Activated naive CD4-positive, alpha-beta T cell treated with anti-CD3 and anti-CD28 coated beads, Interleukin-2, amount 50 U/mL, for 16 hours (primary cell): ENCODE results near the gene LRRC15.

ENCODE experiments used
- DNase-seq: peaks from one replicate; pipeline ENCODE4 v3.0.0-alpha.2; 2020

The LRRC15 gene

GRCh38 chr3:194369522-194370279 is at the start of gene LRRC15:
Gene LRRC15, minus strand, starts transcription at chr3:194369743. Its CDS starts 8,700 bp downstream, at chr3:194361043.
- no peak for DNase-seq

GRCh38 chr3:194418671-194419070 is 49.1 kb upstream of the LRRC15 start:
- no peak for DNase-seq

- DNase-seq: no peak
Observed at GRCh38 chr3:194407423-194407822, 37.9 kb upstream of the LRRC15 start.

DNA sequence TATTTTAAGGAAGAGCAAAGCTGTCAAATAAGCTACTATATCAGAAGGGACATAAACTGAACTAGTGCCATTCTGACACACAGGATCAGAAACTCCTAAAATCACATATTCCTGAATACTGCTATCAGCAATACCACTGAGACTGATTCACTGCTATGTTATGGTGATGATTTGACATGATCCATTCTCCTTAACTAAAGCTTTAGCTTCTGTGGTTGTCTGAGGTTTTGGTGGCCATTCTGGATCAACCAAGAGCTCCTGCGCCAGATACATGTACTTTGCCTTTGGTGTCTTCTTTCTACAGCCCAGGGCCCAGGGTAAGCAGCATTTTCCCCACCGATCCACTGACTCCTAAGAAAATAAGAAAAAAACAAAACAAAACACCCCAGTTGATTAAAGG is 36.2 kb upstream of the LRRC15 start:
- no peak for DNase-seq

DNA sequence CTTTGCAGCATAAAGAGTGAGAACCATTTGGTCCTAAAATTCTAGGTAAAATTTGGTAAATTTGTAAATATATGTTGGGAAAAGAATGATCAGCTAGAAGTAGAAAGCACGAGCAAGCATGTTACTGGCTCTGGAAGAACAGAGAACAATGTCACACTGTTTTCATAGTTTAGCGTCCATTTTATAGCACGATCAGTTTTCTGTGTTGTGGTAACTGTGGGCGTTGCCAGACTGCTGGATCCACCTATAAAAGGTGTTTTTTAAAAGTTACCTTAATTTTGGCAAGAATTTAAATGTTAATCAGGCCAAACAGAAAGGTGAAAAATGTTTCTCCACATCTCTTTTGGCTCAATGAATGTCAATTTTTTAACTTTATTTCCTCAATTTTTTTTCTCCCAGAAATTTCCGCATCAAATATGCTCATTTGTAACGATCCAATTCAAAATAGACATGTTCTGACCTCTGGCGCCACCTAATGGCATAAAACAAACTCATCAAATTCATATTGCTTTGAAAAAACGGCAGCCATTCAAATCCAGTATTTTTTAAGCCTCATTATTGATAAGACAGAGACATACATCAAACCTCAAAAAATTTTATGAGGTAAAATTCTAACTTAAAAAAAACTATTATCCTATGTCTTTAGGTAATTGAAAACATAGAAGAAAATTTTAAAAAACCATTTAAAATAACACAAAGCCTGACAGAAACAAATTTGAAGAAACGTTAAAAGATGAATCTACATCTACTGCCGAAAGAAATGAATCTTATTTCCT is 35.0 kb upstream of the LRRC15 start:
- no peak for DNase-seq

- no peak for DNase-seq
Observed at GRCh38 chr3:194401868-194402329, 32.4 kb upstream of the LRRC15 start.

DNA sequence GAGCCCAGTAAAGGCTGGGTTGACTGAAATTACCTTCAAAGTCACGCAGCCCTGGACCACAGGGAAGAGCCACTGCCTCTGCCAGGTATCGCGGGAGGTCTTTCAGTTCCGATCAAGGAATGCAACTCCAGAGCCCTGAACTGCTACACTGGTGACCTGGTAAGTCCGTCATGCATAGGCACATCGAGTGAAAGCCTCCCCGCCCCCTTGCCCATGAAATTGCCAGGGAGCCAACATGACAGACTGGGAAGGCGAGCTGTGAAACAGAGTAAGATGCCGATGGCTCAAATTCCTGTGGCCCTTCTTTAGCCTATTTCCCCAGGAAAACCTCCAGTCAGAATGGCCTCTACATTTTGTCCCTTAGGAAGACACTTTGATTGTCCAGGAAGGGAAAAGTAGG is 31.8 kb upstream of the LRRC15 start:
- DNase-seq: no peak

- no peak for DNase-seq
Observed at GRCh38 chr3:194399874-194400411, 30.4 kb upstream of the LRRC15 start.

DNA sequence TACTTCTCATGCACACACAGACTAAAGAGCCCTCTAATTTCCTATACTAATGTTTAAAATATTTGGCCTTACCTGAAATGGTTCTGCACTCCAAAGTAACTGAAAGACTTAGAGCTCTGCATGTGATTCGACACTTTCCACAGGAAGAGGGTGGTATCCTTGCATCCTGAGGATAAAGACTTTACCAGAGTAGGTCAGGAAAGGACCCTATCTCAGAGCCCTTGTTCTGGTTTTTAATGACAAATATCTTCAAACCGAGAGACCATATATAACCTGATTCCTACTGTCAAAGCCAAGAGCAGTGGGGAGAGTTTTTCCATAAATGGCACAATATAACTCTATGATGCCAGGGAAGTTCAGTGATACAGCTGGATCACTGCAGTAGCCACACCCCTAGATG is 29.6 kb upstream of the LRRC15 start, which contains the start of gene GP5:
Gene GP5, minus strand, starts transcription at position 101 of the 400 bp plus-strand sequence. CDS start 984 bp downstream, outside the sequence.
- DNase-seq: no peak

- peak; percentile 41 for DNase-seq
Observed at GRCh38 chr3:194397757-194398312, 28.3 kb upstream of the LRRC15 start.

- peak; percentile 46 for DNase-seq
Observed at GRCh38 chr3:194396859-194397756, 27.6 kb upstream of the LRRC15 start.

GRCh38 chr3:194396539-194396858 is 27.0 kb upstream of the LRRC15 start:
- no peak for DNase-seq

- DNase-seq: peak; percentile 69
Observed at GRCh38 chr3:194395778-194396538, 26.4 kb upstream of the LRRC15 start.

- DNase-seq: no peak
Observed at GRCh38 chr3:194395212-194395611, 25.7 kb upstream of the LRRC15 start.

DNA sequence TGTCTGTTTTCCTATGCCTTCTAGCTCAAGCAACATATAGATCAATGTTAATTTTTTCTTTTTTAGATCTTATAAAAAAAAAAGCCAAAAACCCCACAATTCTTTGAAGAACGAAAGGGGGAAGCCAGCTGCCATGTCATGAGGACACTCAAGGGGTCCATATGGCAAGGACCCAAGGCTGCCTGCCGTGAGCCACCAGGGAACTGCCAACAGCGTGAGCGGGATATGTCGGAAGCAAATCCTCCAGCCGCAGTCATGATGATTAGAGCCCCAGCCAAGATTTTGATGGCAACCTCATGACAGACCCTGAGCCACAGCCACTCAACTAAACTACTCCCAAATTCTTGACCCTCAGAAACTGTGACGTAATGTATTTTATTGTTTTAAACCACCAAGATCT is 23.0 kb upstream of the LRRC15 start:
- DNase-seq: no peak

- no peak for DNase-seq
Observed at GRCh38 chr3:194390835-194391234, 21.3 kb upstream of the LRRC15 start.

DNA sequence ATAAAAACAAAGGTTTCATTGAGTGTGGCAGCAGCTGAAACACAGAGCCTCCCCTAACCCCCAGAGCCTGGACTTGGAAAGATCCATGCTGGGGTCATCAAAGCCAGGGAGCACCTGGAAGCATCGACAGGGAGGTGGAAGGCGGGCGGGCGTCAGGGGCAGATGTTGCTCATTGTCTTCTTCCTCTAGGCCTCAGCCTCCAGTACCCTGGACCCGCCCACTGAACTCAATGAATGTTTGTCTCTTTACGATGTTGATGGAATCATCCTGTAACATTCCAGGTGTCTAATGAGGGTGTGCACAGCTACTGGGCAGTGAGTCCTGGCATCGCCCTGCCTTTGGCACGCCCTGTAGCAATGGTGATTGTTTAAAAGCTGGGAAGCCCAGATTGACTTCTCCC is 19.7 kb upstream of the LRRC15 start:
- DNase-seq: no peak

DNA sequence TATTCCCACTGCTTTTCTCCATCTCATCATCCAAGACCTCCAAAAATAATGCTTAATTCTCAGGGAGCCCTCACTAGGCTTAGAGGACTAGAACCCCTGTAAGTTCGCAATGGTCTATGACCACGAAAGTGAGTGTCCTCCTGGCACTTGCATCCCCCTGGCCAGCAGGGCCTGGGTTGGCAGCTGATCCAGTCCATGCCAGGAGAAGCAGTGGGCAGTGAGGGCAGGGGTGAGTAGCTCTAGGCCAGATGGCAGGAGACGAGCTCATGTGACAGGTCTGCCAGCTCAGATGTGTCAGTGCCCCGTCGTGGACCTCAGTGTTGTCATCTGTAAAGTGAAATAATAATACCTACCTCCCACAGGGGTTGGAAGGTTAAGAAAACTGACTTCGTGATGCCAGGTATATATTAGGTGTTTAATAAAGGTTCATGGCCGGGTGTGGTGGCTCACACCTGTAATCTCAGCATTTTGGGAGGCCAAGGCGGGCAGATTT is 18.4 kb upstream of the LRRC15 start:
- DNase-seq: no peak

DNA sequence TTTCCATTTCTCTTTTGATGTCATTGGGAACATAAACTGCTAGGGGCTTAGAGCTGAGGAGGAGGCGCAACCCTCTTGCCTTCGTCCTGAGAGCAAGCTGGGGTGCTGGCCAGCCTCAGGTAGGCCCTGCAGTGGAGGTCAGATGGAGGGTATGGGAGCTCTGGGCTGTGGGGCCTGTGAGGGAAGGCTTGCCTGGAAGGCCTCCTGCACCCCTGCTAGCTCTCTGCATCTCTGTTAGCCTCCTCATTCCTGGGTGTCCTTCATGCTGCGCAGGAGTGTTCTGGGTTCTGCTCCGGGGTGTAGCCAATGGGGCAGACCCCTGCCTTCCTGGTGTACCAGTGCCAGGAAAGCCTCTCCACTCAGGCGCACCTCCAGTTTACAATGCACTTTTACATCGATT is 17.7 kb upstream of the LRRC15 start:
- DNase-seq: no peak

DNA sequence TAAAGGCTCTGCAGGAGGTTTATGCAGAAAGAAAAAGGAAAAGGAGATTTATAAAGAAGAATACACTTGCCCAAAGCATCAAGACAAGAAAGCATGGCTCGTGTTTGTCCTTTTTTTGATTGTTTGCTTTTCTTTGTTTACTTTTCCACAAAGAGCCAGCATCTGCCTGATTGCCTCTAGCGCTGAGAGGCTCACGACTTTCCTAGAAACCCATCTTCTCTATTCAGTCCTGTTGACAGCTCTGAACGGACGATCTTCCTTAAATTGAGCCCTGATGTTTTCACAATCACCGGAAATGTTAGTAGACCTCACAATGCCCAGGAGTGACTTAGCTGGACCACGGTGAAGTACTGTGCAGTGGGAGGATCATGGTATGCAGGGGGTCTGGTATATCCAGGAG is 17.1 kb upstream of the LRRC15 start:
- no peak for DNase-seq

- no peak for DNase-seq
Observed at GRCh38 chr3:194386066-194386465, 16.5 kb upstream of the LRRC15 start.

- no peak for DNase-seq
Observed at GRCh38 chr3:194384569-194385001, 15.0 kb upstream of the LRRC15 start.
